ENCODE results near the gene ATP8B3. TPM values are rescaled to one million over a fixed set of nuclear protein-coding genes. Genes with fewer than 3 reads are reported as not detected.

ATP8B3 gene
- total and polyA plus RNA-seq, 2 of the 13 experiments (the other 11 are each of a cell fraction or from before 2014, with no cell fraction given), result 2.6 to 5.9 TPM

DNA sequence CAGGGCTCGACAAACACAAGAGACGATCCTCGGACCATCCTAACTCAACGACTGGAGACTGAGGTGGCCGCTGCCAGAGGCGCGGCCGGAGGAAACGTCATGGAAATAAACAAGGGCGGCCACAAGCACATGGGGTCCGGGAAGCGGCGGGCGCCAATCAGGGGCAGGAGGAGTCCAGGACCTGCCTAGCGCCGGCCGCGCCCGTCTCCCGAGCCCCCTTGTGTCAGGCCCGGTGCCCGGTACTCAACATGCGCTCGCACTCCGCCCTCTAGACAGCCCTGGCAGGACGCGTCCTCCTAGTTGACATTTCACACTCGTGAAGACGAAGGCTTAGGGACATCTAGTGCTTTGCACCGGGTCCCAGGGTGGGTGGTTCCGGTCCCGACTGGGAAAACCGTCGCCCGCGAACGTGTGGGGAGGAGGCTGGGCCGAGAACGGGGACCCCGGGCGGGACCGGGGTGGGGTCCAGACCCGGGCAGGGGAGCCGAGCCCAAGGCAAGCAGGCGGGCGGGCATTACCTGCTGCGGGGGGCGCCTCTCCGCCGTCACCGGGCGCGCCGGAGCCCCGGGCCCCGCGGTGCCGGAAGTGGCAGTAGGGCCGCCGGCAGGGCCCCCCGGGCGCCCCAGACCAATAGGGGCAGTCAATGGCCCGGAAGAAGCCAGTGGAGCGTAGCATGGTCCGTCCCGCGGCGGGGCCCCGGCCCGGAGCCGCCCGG lies 35.8 kb upstream of the ATP8B3 start (continued):
- TF ChIP-seq MAX (IDR thresholded peaks at IDR 0.05) (peak; percentile 57), GMEB1 (CRISPR knock-in tag; IDR thresholded peaks at IDR 0.05; ENCODE audit: borderline replicate concordance) (no peak), ZNF34 (CRISPR knock-in tag; IDR thresholded peaks at IDR 0.05; ENCODE audit: borderline replicate concordance) (no peak), NPAS2 (CRISPR knock-in tag; IDR thresholded peaks at IDR 0.05; ENCODE audit: borderline replicate concordance) (no peak), TCF7 (IDR thresholded peaks at IDR 0.05; ENCODE audit: low read depth) (no peak), ZNF317 (CRISPR knock-in tag; IDR thresholded peaks at IDR 0.05) (no peak), HNRNPLL (IDR thresholded peaks at IDR 0.05; ENCODE audit: low read depth, low read length, poor library complexity, severe bottlenecking) (peak; percentile 13), REST (IDR thresholded peaks at IDR 0.05; ENCODE audit: borderline replicate concordance in 1 of 2, low read depth in 1 of 2, low read length in 2 of 2) (no peak), ZNF382 (CRISPR knock-in tag; IDR thresholded peaks at IDR 0.05; ENCODE audit: borderline replicate concordance) (no peak), CCDC6 (CRISPR knock-in tag; IDR thresholded peaks at IDR 0.05) (no peak)
- TF ChIP-seq, protein P1, sequence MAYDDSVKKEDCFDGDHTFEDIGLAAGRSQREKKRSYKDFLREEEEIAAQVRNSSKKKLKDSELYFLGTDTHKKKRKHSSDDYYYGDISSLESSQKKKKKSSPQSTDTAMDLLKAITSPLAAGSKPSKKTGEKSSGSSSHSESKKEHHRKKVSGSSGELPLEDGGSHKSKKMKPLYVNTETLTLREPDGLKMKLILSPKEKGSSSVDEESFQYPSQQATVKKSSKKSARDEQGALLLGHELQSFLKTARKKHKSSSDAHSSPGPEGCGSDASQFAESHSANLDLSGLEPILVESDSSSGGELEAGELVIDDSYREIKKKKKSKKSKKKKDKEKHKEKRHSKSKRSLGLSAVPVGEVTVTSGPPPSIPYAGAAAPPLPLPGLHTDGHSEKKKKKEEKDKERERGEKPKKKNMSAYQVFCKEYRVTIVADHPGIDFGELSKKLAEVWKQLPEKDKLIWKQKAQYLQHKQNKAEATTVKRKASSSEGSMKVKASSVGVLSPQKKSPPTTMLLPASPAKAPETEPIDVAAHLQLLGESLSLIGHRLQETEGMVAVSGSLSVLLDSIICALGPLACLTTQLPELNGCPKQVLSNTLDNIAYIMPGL (CRISPR knock-in tag; IDR thresholded peaks at IDR 0.05; ENCODE audit: borderline replicate concordance in 1 of 2, low read depth in 1 of 2), result no peak
- TF ChIP-seq, protein P2, sequence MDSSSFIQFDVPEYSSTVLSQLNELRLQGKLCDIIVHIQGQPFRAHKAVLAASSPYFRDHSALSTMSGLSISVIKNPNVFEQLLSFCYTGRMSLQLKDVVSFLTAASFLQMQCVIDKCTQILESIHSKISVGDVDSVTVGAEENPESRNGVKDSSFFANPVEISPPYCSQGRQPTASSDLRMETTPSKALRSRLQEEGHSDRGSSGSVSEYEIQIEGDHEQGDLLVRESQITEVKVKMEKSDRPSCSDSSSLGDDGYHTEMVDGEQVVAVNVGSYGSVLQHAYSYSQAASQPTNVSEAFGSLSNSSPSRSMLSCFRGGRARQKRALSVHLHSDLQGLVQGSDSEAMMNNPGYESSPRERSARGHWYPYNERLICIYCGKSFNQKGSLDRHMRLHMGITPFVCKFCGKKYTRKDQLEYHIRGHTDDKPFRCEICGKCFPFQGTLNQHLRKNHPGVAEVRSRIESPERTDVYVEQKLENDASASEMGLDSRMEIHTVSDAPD (CRISPR knock-in tag; IDR thresholded peaks at IDR 0.05), result no peak
- TF ChIP-seq, protein P3, sequence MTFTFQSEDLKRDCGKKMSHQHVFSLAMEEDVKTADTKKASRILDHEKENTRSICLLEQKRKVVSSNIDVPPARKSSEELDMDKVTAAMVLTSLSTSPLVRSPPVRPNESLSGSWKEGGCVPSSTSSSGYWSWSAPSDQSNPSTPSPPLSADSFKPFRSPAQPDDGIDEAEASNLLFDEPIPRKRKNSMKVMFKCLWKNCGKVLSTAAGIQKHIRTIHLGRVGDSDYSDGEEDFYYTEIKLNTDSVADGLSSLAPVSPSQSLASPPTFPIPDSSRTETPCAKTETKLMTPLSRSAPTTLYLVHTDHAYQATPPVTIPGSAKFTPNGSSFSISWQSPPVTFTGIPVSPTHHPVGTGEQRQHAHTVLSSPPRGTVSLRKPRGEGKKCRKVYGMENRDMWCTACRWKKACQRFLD (CRISPR knock-in tag; IDR thresholded peaks at IDR 0.05; ENCODE audit: borderline replicate concordance), result no peak
